GM12801 (cell line): ENCODE results near the gene P4HA2.

Experiments
- TF ChIP-seq, protein P1 (sequence below): IDR thresholded peaks from one replicate; pipeline ENCODE4 v1.5.1; 2011; ENCODE audit warnings: control low read depth; ENCODE audit not compliant: insufficient read length; ENCODE audit errors: extremely low read depth

P4HA2 gene

DNA sequence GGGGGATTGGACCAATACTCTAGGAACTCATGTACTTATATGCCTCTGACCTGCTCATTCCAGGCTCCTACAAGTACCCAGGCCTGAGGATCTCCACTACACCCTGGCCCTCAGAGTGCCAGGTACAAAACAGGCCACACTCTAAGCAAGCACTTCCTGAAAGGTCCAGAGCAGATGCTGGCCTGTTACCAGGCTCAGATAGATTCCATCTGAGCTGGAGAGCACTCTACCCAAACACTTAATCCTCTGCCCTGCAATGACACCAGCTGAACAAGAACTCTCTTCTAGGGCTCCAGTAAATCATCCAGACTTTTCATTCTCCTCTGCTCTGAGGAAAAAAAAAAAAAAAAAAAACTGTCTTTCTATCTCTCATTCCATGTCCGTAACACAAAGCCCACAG lies 2.9 kb downstream of the P4HA2 start:
- TF ChIP-seq, protein P1, sequence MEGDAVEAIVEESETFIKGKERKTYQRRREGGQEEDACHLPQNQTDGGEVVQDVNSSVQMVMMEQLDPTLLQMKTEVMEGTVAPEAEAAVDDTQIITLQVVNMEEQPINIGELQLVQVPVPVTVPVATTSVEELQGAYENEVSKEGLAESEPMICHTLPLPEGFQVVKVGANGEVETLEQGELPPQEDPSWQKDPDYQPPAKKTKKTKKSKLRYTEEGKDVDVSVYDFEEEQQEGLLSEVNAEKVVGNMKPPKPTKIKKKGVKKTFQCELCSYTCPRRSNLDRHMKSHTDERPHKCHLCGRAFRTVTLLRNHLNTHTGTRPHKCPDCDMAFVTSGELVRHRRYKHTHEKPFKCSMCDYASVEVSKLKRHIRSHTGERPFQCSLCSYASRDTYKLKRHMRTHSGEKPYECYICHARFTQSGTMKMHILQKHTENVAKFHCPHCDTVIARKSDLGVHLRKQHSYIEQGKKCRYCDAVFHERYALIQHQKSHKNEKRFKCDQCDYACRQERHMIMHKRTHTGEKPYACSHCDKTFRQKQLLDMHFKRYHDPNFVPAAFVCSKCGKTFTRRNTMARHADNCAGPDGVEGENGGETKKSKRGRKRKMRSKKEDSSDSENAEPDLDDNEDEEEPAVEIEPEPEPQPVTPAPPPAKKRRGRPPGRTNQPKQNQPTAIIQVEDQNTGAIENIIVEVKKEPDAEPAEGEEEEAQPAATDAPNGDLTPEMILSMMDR, result no peak

DNA sequence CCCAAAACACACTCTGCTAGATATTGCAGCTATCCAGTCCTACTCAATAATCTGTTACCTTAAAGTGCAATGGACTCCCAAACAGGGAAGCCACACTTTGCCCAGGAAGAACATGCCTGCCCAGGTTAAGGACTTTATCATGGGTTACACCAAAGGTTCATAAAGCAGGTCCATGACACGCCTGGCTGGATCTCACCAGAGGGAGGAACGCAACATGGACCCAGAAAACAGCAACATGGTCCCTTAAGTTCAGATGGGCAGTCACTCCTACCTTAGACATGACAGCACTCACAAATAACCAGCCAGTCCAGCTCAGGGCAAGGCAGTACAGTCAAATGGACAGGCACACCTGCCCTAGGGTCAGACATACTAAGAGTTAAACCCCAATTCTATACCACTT lies 3.8 kb downstream of the P4HA2 start:
- TF ChIP-seq, protein P1, result no peak

DNA sequence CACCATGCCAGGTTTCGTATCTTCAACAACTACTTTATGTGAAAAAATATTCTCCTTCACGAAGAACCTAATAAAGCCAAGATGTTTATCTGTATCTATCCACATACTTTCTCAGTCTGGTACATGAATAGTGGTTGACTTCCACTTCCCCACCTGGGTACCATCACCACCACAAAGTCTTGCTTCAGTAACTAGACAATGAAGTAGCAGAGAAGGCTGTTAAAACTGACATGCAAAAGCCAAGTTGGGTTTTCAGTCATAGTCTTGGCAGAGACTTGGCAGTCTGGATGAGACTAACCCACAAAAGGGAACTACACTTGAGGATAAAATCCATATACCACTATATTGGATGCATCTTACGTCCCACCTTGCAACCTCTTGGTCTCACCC lies 5.0 kb downstream of the P4HA2 start:
- TF ChIP-seq, protein P1, result no peak

DNA sequence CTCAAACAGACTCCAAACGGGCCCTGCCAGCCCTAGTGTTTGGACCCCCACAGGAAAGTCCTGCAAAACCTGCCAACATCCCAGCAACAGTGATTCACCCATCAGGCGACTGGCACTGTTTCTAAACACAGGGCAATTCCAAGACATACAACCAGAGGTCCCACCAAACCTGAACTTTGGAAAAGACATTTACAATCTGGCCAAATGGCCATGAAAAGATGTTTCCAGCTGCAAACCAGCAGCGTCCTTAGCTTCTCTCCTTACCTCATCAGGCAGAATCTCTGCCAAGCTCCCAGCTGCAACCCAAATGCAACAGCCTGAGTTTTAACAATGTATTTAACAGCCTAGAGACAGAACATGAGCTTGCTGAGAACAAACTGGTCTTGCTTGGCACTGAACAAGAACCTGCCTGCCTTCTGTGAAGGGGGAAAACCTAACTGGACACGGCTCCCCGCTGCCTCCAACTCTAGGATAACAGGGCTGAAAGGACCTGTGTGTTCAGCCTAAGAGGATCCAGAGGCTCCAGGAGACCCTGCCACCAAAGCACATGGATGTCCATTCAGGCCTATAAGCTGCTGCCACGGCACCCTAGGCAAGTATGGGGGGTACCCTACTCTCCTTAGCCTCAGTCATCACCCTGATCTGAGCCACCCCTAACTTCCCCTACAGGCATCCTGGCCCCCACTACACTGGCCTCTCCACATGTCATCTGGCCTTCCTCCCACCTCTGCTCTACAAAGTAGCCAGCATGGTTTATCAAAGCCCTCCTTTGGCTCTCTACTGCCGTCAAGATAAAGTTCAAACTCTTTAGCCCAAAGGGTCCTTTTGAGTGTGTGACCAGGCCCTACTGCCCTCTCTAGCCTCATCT lies 5.6 kb downstream of the P4HA2 start:
- TF ChIP-seq, protein P1, result no peak

DNA sequence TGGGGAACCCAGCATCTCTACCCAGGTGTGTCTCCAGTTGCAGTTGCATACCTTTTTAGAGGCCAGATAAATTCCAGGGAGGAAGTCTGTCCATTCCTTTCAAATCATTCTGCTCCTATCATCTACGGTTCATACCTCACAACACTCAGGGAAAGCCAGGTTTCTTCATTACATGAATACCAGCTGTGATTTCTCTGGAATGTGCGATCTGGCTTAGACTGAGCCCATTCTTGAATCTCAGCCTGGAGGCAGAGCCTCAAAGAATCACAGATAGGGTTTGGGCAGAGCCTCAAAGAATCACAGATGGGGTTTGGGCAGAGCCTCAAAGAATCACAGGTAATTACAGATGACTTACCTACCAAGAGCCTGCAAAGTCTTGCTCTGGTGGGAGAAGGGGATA lies 7.2 kb downstream of the P4HA2 start:
- TF ChIP-seq, protein P1, result no peak

DNA sequence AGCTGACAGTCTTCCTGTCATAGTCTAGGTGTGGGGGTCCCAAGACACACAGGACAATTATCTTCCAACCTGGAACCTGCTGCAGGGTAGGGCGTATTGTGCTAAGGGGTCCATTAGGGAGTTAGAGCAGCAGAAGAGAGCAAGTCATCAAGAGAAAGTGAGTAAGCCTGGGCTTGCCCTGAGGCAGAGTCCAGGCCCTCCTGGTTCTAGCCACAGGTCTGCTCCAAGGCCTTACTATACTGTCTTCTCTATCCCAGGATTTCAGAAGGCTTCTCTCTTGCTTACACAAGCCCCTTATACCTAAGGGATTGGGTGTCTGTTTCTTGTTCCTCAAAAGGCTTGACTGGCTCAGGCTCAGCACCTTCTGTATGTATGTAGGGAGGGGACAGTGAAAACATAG lies 7.7 kb downstream of the P4HA2 start:
- TF ChIP-seq, protein P1, result no peak

DNA sequence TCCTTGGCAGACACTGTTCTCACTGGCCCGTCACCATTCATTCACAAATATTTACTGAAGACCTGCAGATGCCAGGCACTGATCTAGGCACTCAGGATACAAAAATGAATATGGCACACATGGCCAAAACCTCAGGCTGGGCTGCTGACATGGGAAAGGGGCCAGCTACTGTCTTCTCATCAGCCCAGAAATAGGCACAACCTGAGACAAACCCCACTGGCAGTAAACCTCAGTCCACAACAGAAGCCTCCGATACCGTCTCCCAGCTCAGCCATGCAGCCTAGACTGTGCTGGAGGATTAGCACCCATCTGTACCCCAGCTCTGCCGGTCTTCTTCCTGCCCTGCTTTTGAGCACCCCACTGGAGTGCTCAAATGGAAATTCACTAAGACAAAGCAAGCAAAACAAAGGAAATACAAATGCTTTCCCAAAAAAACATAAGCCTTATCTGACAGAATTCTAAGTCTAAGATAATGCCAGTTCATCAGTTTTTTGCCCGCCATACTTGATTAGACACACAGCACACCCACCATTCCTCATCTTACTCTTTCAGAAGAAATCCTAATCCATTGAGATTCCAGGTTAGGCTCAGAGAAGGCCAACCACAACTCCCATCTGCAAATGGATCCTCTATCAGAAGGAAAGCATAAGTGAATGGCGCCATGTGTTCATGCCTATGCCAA lies 8.2 kb downstream of the P4HA2 start:
- TF ChIP-seq, protein P1, result no peak
